H1 (cell line): ENCODE measurements around the gene TMEM236. TPM values are rescaled to one million over a fixed set of nuclear protein-coding genes. Genes with fewer than 3 reads are reported as not detected.

Experiments
- CTCF ChIA-PET: fragments of 300-600 bp; sonication (Branson Sonifier 250); formaldehyde crosslinking; loops from one replicate; lab custom pipeline; 2021; ENCODE audit not compliant: partially characterized antibody; lab: Charles Lee
- POLR2A ChIA-PET: fragments of 300-600 bp; sonication (Branson Sonifier 250); formaldehyde crosslinking; loops from one replicate; lab custom pipeline; 2021; ENCODE audit warnings: inconsistent platforms; ENCODE audit not compliant: partially characterized antibody; lab: Charles Lee
- DNase-seq, 2 experiments: peaks; one replicate each; pipeline versions ENCODE4 v3.0.0 to v3.0.0-alpha.2; 2010 to 2022; ENCODE audit warnings: low spot score in 2 of 2, low read depth in 1 of 2, mixed read lengths in 1 of 2
- FAIRE-seq: peaks from 2 replicates; lab custom pipeline; 2011; peaks lifted over from hg19 to GRCh38; lab: Jason Lieb, UNC
- H2AFZ ChIP-seq: 2 replicates; pipeline ENCODE4 v1.8.1; 2012; ENCODE audit warnings: low read length, inconsistent platforms
- H2AK5ac ChIP-seq: 2 replicates; pipeline ENCODE4 v1.6.1; 2013; ENCODE audit warnings: low read depth, low read length
- H2BK120ac ChIP-seq: replicated peaks from 2 replicates; pipeline ENCODE3; 2013; ENCODE audit warnings: low read depth, low read length, inconsistent platforms
- H2BK12ac ChIP-seq: 2 replicates; pipeline ENCODE4 v1.6.1; 2013; ENCODE audit warnings: low read depth, low read length
- H2BK15ac ChIP-seq: 2 replicates; pipeline ENCODE4 v1.6.1; 2013; ENCODE audit warnings: low read length
- H2BK20ac ChIP-seq: 2 replicates; pipeline ENCODE4 v1.6.1; 2013; ENCODE audit warnings: low read length
- H2BK5ac ChIP-seq: 2 replicates; pipeline ENCODE4 v1.6.1; 2013; ENCODE audit warnings: low read depth, low read length
- H3K14ac ChIP-seq: 2 replicates; pipeline ENCODE4 v1.6.1; 2013; ENCODE audit warnings: inconsistent platforms; ENCODE audit not compliant: insufficient read length
- H3K18ac ChIP-seq: 2 replicates; pipeline ENCODE4 v1.6.1; 2013; ENCODE audit warnings: low read length; ENCODE audit errors: extremely low read depth
- H3K23ac ChIP-seq: 2 replicates; pipeline ENCODE4 v1.6.1; 2013; ENCODE audit warnings: inconsistent platforms; ENCODE audit not compliant: insufficient read length
- H3K23me2 ChIP-seq: 2 replicates; pipeline ENCODE4 v1.6.1; 2013; ENCODE audit warnings: low read depth, low read length
- H3K27ac ChIP-seq: 2 replicates; pipeline ENCODE4 v1.6.1; 2011; ENCODE audit warnings: low read depth, low read length, inconsistent platforms
- H3K27me3 ChIP-seq, 4 experiments: replicated peaks in 1 of 4; 1 replicate in 1 of 4; 2 replicates in 3 of 4; pipeline versions ENCODE4 v1.6.1 to v1.8.1; 2011 to 2013; ENCODE audit warnings: low read length in 3 of 4, mild to moderate bottlenecking in 3 of 4, inconsistent platforms in 2 of 4, mixed read lengths in 2 of 4, moderate library complexity in 1 of 4; ENCODE audit not compliant: control insufficient read depth in 3 of 4, insufficient read depth in 3 of 4; ENCODE audit errors: extremely low read depth in 1 of 4
- H3K36me3 ChIP-seq, 4 experiments: 2 replicates each; pipeline versions ENCODE4 v1.6.1 to v1.8.1; 2011 to 2013; ENCODE audit warnings: mild to moderate bottlenecking in 4 of 4, low read length in 3 of 4, moderate library complexity in 2 of 4, control low read depth in 1 of 4, inconsistent platforms in 1 of 4; ENCODE audit not compliant: insufficient read depth in 4 of 4, control insufficient read depth in 2 of 4
- H3K4ac ChIP-seq: replicated peaks from 2 replicates; pipeline ENCODE3; 2013; ENCODE audit warnings: low read length, low read depth, mixed read lengths, inconsistent platforms; ENCODE audit not compliant: insufficient read length
- H3K4me1 ChIP-seq, 4 experiments: replicated peaks in 1 of 4; 1 replicate in 1 of 4; 2 replicates in 3 of 4; pipeline versions ENCODE4 v1.6.1 to v1.8.1; 2011 to 2013; ENCODE audit warnings: low read length in 3 of 4, inconsistent platforms in 2 of 4, mixed read lengths in 1 of 4; ENCODE audit not compliant: insufficient read depth in 4 of 4, control insufficient read depth in 3 of 4
- H3K4me2 ChIP-seq, 2 experiments: 2 replicates each; pipeline versions ENCODE4 v1.6.1 to v1.8.1; 2011 to 2013; ENCODE audit warnings: low read depth in 2 of 2, low read length in 2 of 2, control low read depth in 1 of 2, inconsistent platforms in 1 of 2, mild to moderate bottlenecking in 1 of 2; ENCODE audit not compliant: insufficient read depth in 1 of 2
- H3K4me3 ChIP-seq, 4 experiments: fragments of 200-600, 300-600 bp in 1 of 4; sonication (generic), shearing (Covaris generic), sonication (Bioruptor Twin) in 1 of 4; 2 replicates each; pipeline versions ENCODE4 v1.5.1 to v1.8.1; 2011 to 2016; ENCODE audit warnings: low read length in 4 of 4, low read depth in 3 of 4, control low read depth in 2 of 4, inconsistent platforms in 2 of 4, mild to moderate bottlenecking in 2 of 4, mixed read lengths in 1 of 4, moderate library complexity in 1 of 4; ENCODE audit not compliant: insufficient read depth in 2 of 4; ENCODE audit errors: extremely low read depth in 1 of 4
- H3K56ac ChIP-seq: replicated peaks from 2 replicates; pipeline ENCODE3; 2013; ENCODE audit warnings: low read depth, mild to moderate bottlenecking, mixed read lengths, low read length, inconsistent platforms; ENCODE audit not compliant: insufficient read length
- H3K79me1 ChIP-seq: 2 replicates; pipeline ENCODE4 v1.6.1; 2013; ENCODE audit warnings: low read depth, low read length, control low read depth
- H3K79me2 ChIP-seq, 2 experiments: 2 replicates each; pipeline versions ENCODE4 v1.6.1 to v1.8.1; 2012 to 2013; ENCODE audit warnings: low read length in 2 of 2, mild to moderate bottlenecking in 2 of 2, inconsistent platforms in 1 of 2; ENCODE audit not compliant: insufficient read depth in 2 of 2, control insufficient read depth in 1 of 2
- H3K9ac ChIP-seq, 4 experiments: replicated peaks in 1 of 4; 1 replicate in 1 of 4; 2 replicates in 3 of 4; pipeline versions ENCODE4 v1.6.1 to v1.8.1; 2011 to 2013; ENCODE audit warnings: low read depth in 3 of 4, low read length in 3 of 4, control low read depth in 2 of 4, mild to moderate bottlenecking in 2 of 4, moderate library complexity in 2 of 4, inconsistent platforms in 1 of 4; ENCODE audit errors: extremely low read depth in 1 of 4
- H3K9me3 ChIP-seq, 2 experiments: 2 replicates each; pipeline versions ENCODE4 v1.6.1 to v1.8.1; 2012 to 2013; ENCODE audit warnings: mild to moderate bottlenecking in 2 of 2, moderate library complexity in 2 of 2, control low read depth in 1 of 2, inconsistent platforms in 1 of 2, low read depth in 1 of 2, low read length in 1 of 2, mixed read lengths in 1 of 2; ENCODE audit not compliant: insufficient read depth in 2 of 2
- H4K20me1 ChIP-seq, 2 experiments: replicated peaks in 1 of 2; 2 replicates each; pipeline versions ENCODE3 to v1.8.1; 2011 to 2013; ENCODE audit warnings: inconsistent platforms in 2 of 2, low read length in 2 of 2, mild to moderate bottlenecking in 1 of 2; ENCODE audit not compliant: insufficient read depth in 2 of 2, control insufficient read depth in 1 of 2
- H4K5ac ChIP-seq: 2 replicates; pipeline ENCODE4 v1.6.1; 2013; ENCODE audit warnings: low read length, low read depth, mixed read lengths, inconsistent platforms; ENCODE audit not compliant: insufficient read length
- H4K8ac ChIP-seq: 2 replicates; pipeline ENCODE4 v1.8.0; 2013; ENCODE audit warnings: mild to moderate bottlenecking, moderate library complexity, low read length, inconsistent platforms; ENCODE audit not compliant: insufficient read depth; ENCODE audit errors: extremely low read depth
- H4K91ac ChIP-seq: replicated peaks from 2 replicates; pipeline ENCODE3; 2013; ENCODE audit warnings: low read length, mixed read lengths, inconsistent platforms; ENCODE audit not compliant: insufficient read length
- BRCA1 ChIP-seq: IDR thresholded peaks from 2 replicates; pipeline ENCODE4 v1.6.1; 2012; ENCODE audit warnings: low read depth, low read length, improper control_type of control experiment
- EZH2 ChIP-seq: fragments of 200-600 bp; sonication (generic); IDR thresholded peaks from 2 replicates; pipeline ENCODE4 v1.7.1; 2012; ENCODE audit warnings: low read depth, mild to moderate bottlenecking, moderate library complexity, low read length, inconsistent platforms; ENCODE audit not compliant: severe bottlenecking
- FOSL1 ChIP-seq: IDR thresholded peaks from 2 replicates; pipeline ENCODE4 v1.6.1; 2011; ENCODE audit warnings: mild to moderate bottlenecking, low read depth, low read length, moderate library complexity; ENCODE audit not compliant: insufficient read depth
- KDM1A ChIP-seq: fragments of 200-600, 300-600 bp; sonication (generic); IDR thresholded peaks from 2 replicates; pipeline ENCODE4 v1.7.1; 2016; ENCODE audit warnings: mild to moderate bottlenecking, low read length, borderline replicate concordance
- RBBP5 ChIP-seq: IDR thresholded peaks from 2 replicates; pipeline ENCODE4 v1.7.1; 2012; ENCODE audit warnings: low read depth, mild to moderate bottlenecking, inconsistent platforms, low read length, moderate library complexity, borderline replicate concordance
- RFX5 ChIP-seq: IDR thresholded peaks from 2 replicates; pipeline ENCODE4 v1.6.1; 2011; ENCODE audit warnings: low read depth, low read length, improper control_type of control experiment, borderline replicate concordance
- SAP30 ChIP-seq: fragments of 300-600 bp; sonication (generic); IDR thresholded peaks from 2 replicates; pipeline ENCODE4 v1.7.1; 2012; ENCODE audit warnings: low read length, moderate library complexity, mild to moderate bottlenecking, inconsistent platforms; ENCODE audit not compliant: insufficient read depth, insufficient replicate concordance
- SIRT6 ChIP-seq: IDR thresholded peaks from one replicate; pipeline ENCODE4 v1.7.1; 2012; ENCODE audit warnings: low read length, inconsistent platforms
- SUZ12 ChIP-seq: fragments of 200-600 bp; sonication (generic); IDR thresholded peaks from 2 replicates; pipeline ENCODE4 v1.6.1; 2012; ENCODE audit warnings: mild to moderate bottlenecking, inconsistent platforms, low read length, moderate library complexity, mixed read lengths
- WGBS, 2 experiments: shearing (Covaris generic) in 1 of 2; methylation state at CpG; one replicate each; pipeline versions ENCODE4 v1.1.6 to v1.1.7; 2013 to 2015; ENCODE audit warnings: low lambda C conversion rate in 2 of 2, mixed read lengths in 2 of 2, inconsistent platforms in 1 of 2, low coverage in 1 of 2, missing lambda C conversion rate in 1 of 2; ENCODE audit not compliant: insufficient replicate concordance in 2 of 2, insufficient coverage in 1 of 2, insufficient read length in 1 of 2; ENCODE audit errors: extremely low coverage in 1 of 2, missing lambda C conversion rate in 1 of 2; 5-methylcytosine and 5-hydroxymethylcytosine counted together
- polyA plus RNA-seq, 7 experiments: library from polyadenylated mRNA; depleted of rRNA in 3 of 7; stranded (reverse) in 5 of 7; unstranded in 2 of 7; fragments of >200 nt in 5 of 7; fragments of 200-250 nt in 2 of 7; gene quantifications; 1 replicate in 5 of 7; 2 replicates in 1 of 7; 4 replicates in 1 of 7; pipeline versions ENCODE4 v1.2.1 to v1.2.3, GENCODE V29; 2011 to 2013; ENCODE audit warnings: missing spikeins in 2 of 7, mixed read lengths in 2 of 7
- total RNA-seq: library from RNA; stranded (reverse); fragmentation: NEBNext Ultra II Directional; extraction: Animal tissue kit (Norgen Biotek cat#: 25700); gene quantifications from 2 replicates; pipeline ENCODE4 v1.2.1, GENCODE V29; 2021
- TF ChIP-seq, protein P1 (sequence below): IDR thresholded peaks from 2 replicates; pipeline ENCODE4 v1.6.1; 2011; ENCODE audit warnings: low read depth, mild to moderate bottlenecking, low read length; ENCODE audit not compliant: insufficient read depth
- TF ChIP-seq, protein P2 (sequence below): IDR thresholded peaks from 2 replicates; pipeline ENCODE4 v1.6.1; 2012; ENCODE audit warnings: inconsistent platforms

The TMEM236 gene
- total and polyA plus RNA-seq, 2 of the 8 experiments (the other 6 are each of a cell fraction or from before 2014, with no cell fraction given): 0.02 to 0.07 TPM

DNA sequence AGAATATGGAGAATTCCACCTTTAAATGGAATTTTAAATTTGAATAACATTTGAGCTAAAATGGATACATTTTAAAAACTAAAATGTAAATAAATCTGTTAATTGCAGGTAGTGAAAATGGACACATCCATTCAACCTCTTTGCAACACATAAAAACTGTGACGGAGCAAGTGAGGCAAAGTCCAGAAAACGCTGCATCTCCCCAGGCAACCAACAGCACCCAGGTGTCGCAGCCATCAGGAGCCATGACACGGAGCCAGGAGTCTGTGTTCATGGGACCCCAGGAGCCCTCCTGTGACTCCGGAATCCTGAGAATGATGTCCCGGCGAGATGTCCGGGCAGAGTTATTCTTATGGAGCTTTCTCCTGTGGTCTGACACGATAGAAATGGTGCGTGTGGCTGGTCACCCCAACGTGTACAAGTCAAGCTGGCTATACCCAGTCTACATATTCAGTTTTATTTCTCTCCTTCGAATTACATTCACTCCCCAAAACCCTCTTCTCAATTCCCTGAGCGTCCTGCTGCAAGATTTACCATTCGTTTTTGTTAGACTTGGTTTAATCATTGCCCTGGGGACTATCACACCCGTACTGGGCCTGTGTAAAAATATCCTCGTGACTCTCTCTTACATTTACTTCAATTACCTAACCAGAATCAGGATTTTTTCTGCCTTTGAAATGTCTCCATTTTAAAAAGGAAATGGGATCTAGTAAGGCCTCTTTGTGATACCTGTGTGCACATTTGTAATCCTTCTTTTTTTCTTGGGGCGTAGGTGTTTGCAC lies 44.0 kb downstream of the TMEM236 start:
- Histone ChIP-seq H3K4me1 (no peaks in the 10 kb centered on the region), H3K14ac (no peak overlapping the region), H2BK5ac (no peak overlapping the region), H3K9ac (no peak overlapping the region), H3K56ac (no peak overlapping the region), H3K27me3 (no peaks in the 10 kb centered on the region), H2BK15ac (no peak overlapping the region), H4K5ac (no peak overlapping the region), H2BK120ac (no peak overlapping the region), H3K4me3 (no peak overlapping the region), H3K23ac (no peak overlapping the region), H4K91ac (no peak overlapping the region), H3K4me2 (no peak overlapping the region), H2AK5ac (no peak overlapping the region), H3K4ac (no peak overlapping the region), H2BK20ac (no peak overlapping the region), H2AFZ (no peak overlapping the region), H3K79me1 (no peaks in the 10 kb centered on the region), H3K36me3 (no peaks in the 10 kb centered on the region), H3K9me3 (peaks cover 4% of the 10 kb centered on the region in 2 experiments; a peak in 2 of 4 replicates), H3K18ac (no peak overlapping the region), H3K27ac (no peak overlapping the region), H2BK12ac (no peak overlapping the region), H4K8ac (no peak overlapping the region), H4K20me1 (no peaks in the 10 kb centered on the region), H3K79me2 (no peaks in the 10 kb centered on the region), H3K23me2 (no peaks in the 10 kb centered on the region)
- no peak for DNase-seq
- ChIA-PET POLR2A (no interaction called here), CTCF (interaction anchor here (0.7 to 1.0 kb wide), 3 partner anchors 9 to 443 kb away, joined by 3 to 4 read pairs (median 3); no protein-coding TSS in a partner anchor)
- 87 to 100% methylated on average over 2 to 17 of the region's 17 CpGs for WGBS, 2 experiments
- no peak for FAIRE-seq
- TF ChIP-seq, protein P1, sequence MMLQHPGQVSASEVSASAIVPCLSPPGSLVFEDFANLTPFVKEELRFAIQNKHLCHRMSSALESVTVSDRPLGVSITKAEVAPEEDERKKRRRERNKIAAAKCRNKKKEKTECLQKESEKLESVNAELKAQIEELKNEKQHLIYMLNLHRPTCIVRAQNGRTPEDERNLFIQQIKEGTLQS: no peak
- TF ChIP-seq, protein P2, sequence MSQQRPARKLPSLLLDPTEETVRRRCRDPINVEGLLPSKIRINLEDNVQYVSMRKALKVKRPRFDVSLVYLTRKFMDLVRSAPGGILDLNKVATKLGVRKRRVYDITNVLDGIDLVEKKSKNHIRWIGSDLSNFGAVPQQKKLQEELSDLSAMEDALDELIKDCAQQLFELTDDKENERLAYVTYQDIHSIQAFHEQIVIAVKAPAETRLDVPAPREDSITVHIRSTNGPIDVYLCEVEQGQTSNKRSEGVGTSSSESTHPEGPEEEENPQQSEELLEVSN: no peak
- no peak for TF ChIP-seq SUZ12
- no peak for TF ChIP-seq FOSL1
- TF ChIP-seq RFX5: no peak
- TF ChIP-seq SIRT6: no peak
- TF ChIP-seq EZH2: no peak
- no peak for TF ChIP-seq BRCA1
- TF ChIP-seq SAP30: no peak
- TF ChIP-seq RBBP5: no peak
- no peak for TF ChIP-seq KDM1A
